HCT116 (cell line): ENCODE results near the gene NPEPL1. TPM values are rescaled to one million over a fixed set of nuclear protein-coding genes. Genes with fewer than 3 reads are reported as not detected.

ENCODE experiments used
- ATAC-seq: fragments of 200-7000 bp; cut with Tn5 transposase; 2 replicates; pipeline ENCODE4 v1.9.1; 2020; ENCODE audit warnings: mild to moderate bottlenecking, moderate library complexity
- BruUV-seq: library from RNA; stranded (reverse); fragments of 400-500 nt; replicated peaks from 2 replicates; lab custom pipeline; 2021; lab: Mats Ljungman, UMichigan
- CTCF ChIA-PET: fragments of 300-600 bp; sonication (Branson Sonifier 250); formaldehyde crosslinking; loops from one replicate; lab custom pipeline; 2021; ENCODE audit warnings: antibody characterized with exemption; lab: Charles Lee
- POLR2A ChIA-PET: fragments of 300-600, 350-600 bp; sonication (Branson Sonifier 250); formaldehyde crosslinking; loops from one replicate; lab custom pipeline; 2021; ENCODE audit warnings: antibody characterized with exemption; lab: Charles Lee
- RAD21 ChIA-PET, 2 experiments: fragments of 300-600 bp; sonication (Branson Sonifier 250); formaldehyde crosslinking; loops; one replicate each; lab custom pipeline; 2023; ENCODE audit warnings: low total read pairs in 2 of 2; ENCODE audit not compliant: uncharacterized antibody in 2 of 2, unreplicated experiment in 2 of 2, low non-redundant PET in 1 of 2; lab: Charles Lee
- DNase-seq: peaks from one replicate; pipeline ENCODE4 v3.0.0-alpha.2; 2010; ENCODE audit warnings: low read depth, low spot score
- H2AFZ ChIP-seq: fragments of 200-600 bp; shearing (Covaris generic), sonication (generic); 2 replicates; pipeline ENCODE4 v1.6.1; 2017; ENCODE audit warnings: low read depth, mixed run types, mixed read lengths, antibody characterized with exemption, low read length; ENCODE audit not compliant: poor library complexity, severe bottlenecking
- H3K27ac ChIP-seq: 2 replicates; pipeline ENCODE4 v1.5.1; 2012; ENCODE audit warnings: low read depth, low read length
- H3K27me3 ChIP-seq: fragments of 200-600 bp; sonication (generic); 2 replicates; pipeline ENCODE4 v1.6.1; 2016; ENCODE audit warnings: mixed run types, low read length, mixed read lengths; ENCODE audit not compliant: insufficient read depth
- H3K36me3 ChIP-seq, 2 experiments: fragments of 200-500 bp in 1 of 2; fragments of 200-600 bp in 1 of 2; sonication (Bioruptor generic) in 1 of 2; sonication (generic) in 1 of 2; 2 replicates each; pipeline versions ENCODE4 v1.5.1 to v1.6.1; 2014 to 2016; ENCODE audit warnings: low read length in 2 of 2, inconsistent platforms in 1 of 2, mixed read lengths in 1 of 2, mixed run types in 1 of 2; ENCODE audit not compliant: insufficient read depth in 2 of 2, control insufficient read depth in 1 of 2
- H3K4me1 ChIP-seq, 2 experiments: fragments of 200-600 bp in 1 of 2; sonication (generic) in 1 of 2; 2 replicates each; pipeline versions ENCODE4 v1.5.1 to v1.6.1; 2012 to 2017; ENCODE audit warnings: low read length in 2 of 2, inconsistent platforms in 1 of 2, mild to moderate bottlenecking in 1 of 2, mixed read lengths in 1 of 2, mixed run types in 1 of 2, moderate library complexity in 1 of 2; ENCODE audit not compliant: insufficient read depth in 2 of 2, control insufficient read depth in 1 of 2
- H3K4me2 ChIP-seq: fragments of 200-600 bp; sonication (generic); 2 replicates; pipeline ENCODE4 v1.6.1; 2017; ENCODE audit warnings: mixed run types, low read length, mixed read lengths
- H3K4me3 ChIP-seq, 2 experiments: fragments of 200-600 bp in 1 of 2; sonication (generic) in 1 of 2; replicated peaks in 1 of 2; 2 replicates each; pipeline ENCODE4 v1.5.1; 2011 to 2016; ENCODE audit warnings: low read length in 2 of 2, control low read depth in 1 of 2, low read depth in 1 of 2, mild to moderate bottlenecking in 1 of 2, mixed read lengths in 1 of 2, mixed run types in 1 of 2
- H3K79me2 ChIP-seq: fragments of 200-600 bp; sonication (generic); 2 replicates; pipeline ENCODE4 v1.6.1; 2017; ENCODE audit warnings: mild to moderate bottlenecking, mixed run types, low read length, moderate library complexity, mixed read lengths; ENCODE audit not compliant: insufficient read depth
- H3K9ac ChIP-seq: fragments of 200-600 bp; sonication (generic); 2 replicates; pipeline ENCODE4 v1.6.1; 2016; ENCODE audit warnings: low read length, mixed read lengths
- H3K9me2 ChIP-seq: fragments of 200-600 bp; sonication (generic), shearing (Covaris generic); 2 replicates; pipeline ENCODE4 v1.6.1; 2017; ENCODE audit warnings: mixed run types, mild to moderate bottlenecking, moderate library complexity; ENCODE audit not compliant: insufficient read depth
- H3K9me3 ChIP-seq, 2 experiments: fragments of 200-500 bp in 1 of 2; fragments of 200-600 bp in 1 of 2; sonication (Bioruptor generic) in 1 of 2; sonication (generic) in 1 of 2; 2 replicates each; pipeline ENCODE4 v1.6.1; 2014 to 2017; ENCODE audit warnings: low read length in 2 of 2, mixed read lengths in 2 of 2, inconsistent platforms in 1 of 2, low read depth in 1 of 2, mild to moderate bottlenecking in 1 of 2, mixed run types in 1 of 2, moderate library complexity in 1 of 2; ENCODE audit not compliant: control insufficient read depth in 1 of 2, insufficient read depth in 1 of 2
- H4K20me1 ChIP-seq: fragments of 200-600 bp; sonication (generic), shearing (Covaris generic); 2 replicates; pipeline ENCODE4 v1.6.1; 2017; ENCODE audit warnings: mixed run types, mild to moderate bottlenecking, moderate library complexity; ENCODE audit not compliant: insufficient read depth
- ATF3 ChIP-seq: IDR thresholded peaks from 2 replicates; pipeline ENCODE4 v1.6.1; 2012
- CBX3 ChIP-seq: IDR thresholded peaks from 2 replicates; pipeline ENCODE4 v1.6.1; 2012; ENCODE audit warnings: low read depth
- CEBPB ChIP-seq: IDR thresholded peaks from 2 replicates; pipeline ENCODE4 v1.6.1; 2012; ENCODE audit warnings: low read depth
- CTCF ChIP-seq, 3 experiments: fragments of 200-600 bp in 1 of 3; sonication (generic) in 1 of 3; IDR thresholded peaks in 2 of 3; conservative IDR thresholded peaks in 1 of 3; 2 replicates each; pipeline ENCODE4 v1.5.1; 2012 to 2017; ENCODE audit warnings: low read depth in 2 of 3, low read length in 2 of 3, antibody characterized with exemption in 1 of 3, borderline replicate concordance in 1 of 3, control low read depth in 1 of 3, mild to moderate bottlenecking in 1 of 3, mixed read lengths in 1 of 3, mixed run types in 1 of 3, moderate library complexity in 1 of 3; ENCODE audit not compliant: insufficient read depth in 1 of 3
- EGR1 ChIP-seq: IDR thresholded peaks from 2 replicates; pipeline ENCODE4 v1.6.1; 2012; ENCODE audit warnings: low read depth
- ELF1 ChIP-seq: IDR thresholded peaks from 2 replicates; pipeline ENCODE4 v1.6.1; 2012; ENCODE audit warnings: low read depth, borderline replicate concordance
- EZH2phosphoT487 ChIP-seq: fragments of 200-600 bp; IDR thresholded peaks from 2 replicates; pipeline ENCODE4 v1.6.1; 2018; ENCODE audit warnings: antibody characterized with exemption, borderline replicate concordance
- FOSL1 ChIP-seq: IDR thresholded peaks from 2 replicates; pipeline ENCODE4 v1.6.1; 2012; ENCODE audit warnings: low read depth
- JUND ChIP-seq: IDR thresholded peaks from 2 replicates; pipeline ENCODE4 v1.6.1; 2012
- MAX ChIP-seq: IDR thresholded peaks from 2 replicates; pipeline ENCODE4 v1.6.1; 2012
- POLR2A ChIP-seq: IDR thresholded peaks from 2 replicates; pipeline ENCODE4 v1.7.0; 2011; ENCODE audit warnings: borderline replicate concordance; ENCODE audit not compliant: insufficient read depth, insufficient read length; ENCODE audit errors: extremely low read depth
- REST ChIP-seq: IDR thresholded peaks from 2 replicates; pipeline ENCODE4 v1.6.1; 2012; ENCODE audit warnings: low read depth
- SIN3A ChIP-seq: IDR thresholded peaks from 2 replicates; pipeline ENCODE4 v1.6.1; 2012; ENCODE audit warnings: low read depth
- SP1 ChIP-seq: IDR thresholded peaks from 2 replicates; pipeline ENCODE4 v1.6.1; 2012; ENCODE audit warnings: low read depth
- SRF ChIP-seq: IDR thresholded peaks from 2 replicates; pipeline ENCODE4 v1.6.1; 2012; ENCODE audit warnings: low read depth
- ZBTB33 ChIP-seq: IDR thresholded peaks from 2 replicates; pipeline ENCODE4 v1.6.1; 2011; ENCODE audit warnings: mild to moderate bottlenecking, low read length, moderate library complexity; ENCODE audit not compliant: insufficient replicate concordance; ENCODE audit errors: extremely low read depth
- ZFX ChIP-seq: fragments of 450-650 bp; IDR thresholded peaks from 2 replicates; pipeline ENCODE4 v1.6.1; 2017
- ZNF274 ChIP-seq: fragments of 200-500 bp; sonication (Bioruptor generic); IDR thresholded peaks from 2 replicates; pipeline ENCODE4 v1.6.1; 2014; ENCODE audit warnings: mild to moderate bottlenecking, low read depth, low read length, inconsistent platforms
- intact Hi-C: fragments of 100-400 bp; cut with micrococcal nuclease; formaldehyde crosslinking; loops from 2 replicates; pipeline ENCODE4 v1.10.0; 2022
- total RNA-seq: library from RNA; stranded (reverse); gene quantifications from one replicate; pipeline ENCODE4 v1.2.1, GENCODE V29; 2021; ENCODE audit not compliant: unreplicated experiment

NPEPL1 gene
- total RNA-seq, 1 experiment from 2014 or later: 16.6 TPM

GRCh38 chr20:58650776-58651558 lies 41.6 kb upstream of the NPEPL1 start, which contains the start of gene STX16:
STX16 (plus strand) TSS chr20:58651283; CDS start chr20:58652007, 724 bp downstream.
- peak within 1 kb of the TSS; percentile 77 for H3K27ac ChIP-seq
- intact Hi-C loops: loop anchor here (5.0 to 10.0 kb wide), 3 partner anchors 169 to 404 kb away; no protein-coding TSS in a partner anchor
- no peaks in the 10 kb centered on the region for H3K27me3 ChIP-seq
- ChIA-PET CTCF (interaction anchor here (0.6 to 2.9 kb wide), 6 partner anchors 13 to 804 kb away, joined by 3 to 20 read pairs (median 3); no protein-coding TSS in a partner anchor), RAD21 (interaction anchor here in 1 of 2 experiments (0.9 kb wide), 1 partner anchor 169 kb away, joined by 7 read pairs; no protein-coding TSS in a partner anchor), POLR2A (interaction anchor here (0.9 to 1.1 kb wide), 3 partner anchors 9 to 27 kb away, joined by 3 to 4 read pairs (median 3); no protein-coding TSS in a partner anchor)
- TSS peak; percentile 74 for BruUV-seq
- 0 out of 2 replicates have a peak, but pooled peaks cover 3% of the 10 kb centered on the region for H4K20me1 ChIP-seq
- H3K79me2 ChIP-seq: peaks cover 49% of the 10 kb centered on the region
- H3K4me3 ChIP-seq: peak within 1 kb of the TSS; percentile 95 to 100
- peak within 1 kb of the TSS; percentile 86 for H3K4me2 ChIP-seq
- no peaks in the 10 kb centered on the region for H3K9me2 ChIP-seq
- H3K9me3 ChIP-seq: no peaks in the 10 kb centered on the region
- H3K4me1 ChIP-seq: peaks cover 3 to 12% of the 10 kb centered on the region in 2 experiments; a peak in 3 of 4 replicates
- peak; percentile 82 for DNase-seq
- ATAC-seq: peak; percentile 92
- H3K36me3 ChIP-seq: peaks cover under 1 to 4% of the 10 kb centered on the region in 2 experiments; a peak in 3 of 4 replicates
- H2AFZ ChIP-seq: no peak within 1 kb of the TSS
- H3K9ac ChIP-seq: peak within 1 kb of the TSS; percentile 97
- peak; percentile 85 for TF ChIP-seq SP1
- TF ChIP-seq CTCF (IDR thresholded peaks at IDR 0.05 in 2 of 3, conservative IDR thresholded peaks at IDR 0.05 in 1 of 3; ENCODE audit: borderline replicate concordance in 1 of 3, insufficient read depth in 1 of 3, low read depth in 2 of 3, low read length in 2 of 3): peak; percentile 52 to 76 (median 63)
- TF ChIP-seq ATF3: no peak; the same call in 1 of the 2 replicates
- peak; percentile 76 for TF ChIP-seq ZBTB33
- peak; percentile 71; the same call in 1 of the 2 replicates for TF ChIP-seq SIN3A
- TF ChIP-seq CBX3: peak; percentile 99
- no peak for TF ChIP-seq REST
- TF ChIP-seq EZH2phosphoT487: no peak
- peak; percentile 91 for TF ChIP-seq SRF
- TF ChIP-seq ELF1: peak; percentile 52
- no peak for TF ChIP-seq EGR1
- TF ChIP-seq ZFX: peak; percentile 99
- TF ChIP-seq FOSL1: 0 out of 2 replicates have a peak, but pooled peaks have one; percentile 9
- TF ChIP-seq POLR2A: no peak
- peak; percentile 82 for TF ChIP-seq MAX
- TF ChIP-seq ZNF274: no peak
- TF ChIP-seq CEBPB: no peak; the same call in 1 of the 2 replicates
- TF ChIP-seq JUND: no peak
